Mesodermal cell (in vitro differentiated cells): Measurements from ENCODE around the gene RDH11.
"Not testable (repeated sequence)": the region's sequence is repeated elsewhere in the genome, so short reads cannot be mapped to it uniquely, and the experiment has no call there.

Experiments used
- H3K27ac ChIP-seq: 2 replicates; pipeline ENCODE4 v1.7.0; 2013; ENCODE audit warnings: mild to moderate bottlenecking, low read depth, low read length, moderate library complexity; ENCODE audit not compliant: severe bottlenecking
- H3K36me3 ChIP-seq: 2 replicates; pipeline ENCODE4 v1.7.1; 2013; ENCODE audit warnings: mild to moderate bottlenecking, low read length, moderate library complexity; ENCODE audit not compliant: control insufficient read depth, insufficient read depth
- H3K4me1 ChIP-seq: one replicate; pipeline ENCODE4 v1.7.1; 2013; ENCODE audit warnings: mild to moderate bottlenecking, low read length; ENCODE audit not compliant: insufficient read depth, control insufficient read depth, poor library complexity, severe bottlenecking
- H3K4me3 ChIP-seq: 2 replicates; pipeline ENCODE4 v1.7.0; 2013; ENCODE audit warnings: low read length, control low read depth, mild to moderate bottlenecking; ENCODE audit not compliant: insufficient read depth, poor library complexity, severe bottlenecking; ENCODE audit errors: extremely low read depth
- H3K9me3 ChIP-seq: 2 replicates; pipeline ENCODE4 v1.7.1; 2013; ENCODE audit warnings: mild to moderate bottlenecking, low read length, moderate library complexity; ENCODE audit not compliant: control insufficient read depth
- WGBS, 2 experiments: methylation state at CpG; one replicate each; pipeline ENCODE4 v1.1.5; 2013; ENCODE audit warnings: missing lambda C conversion rate in 2 of 2; ENCODE audit not compliant: insufficient coverage in 2 of 2; 5-methylcytosine and 5-hydroxymethylcytosine counted together

The RDH11 gene

DNA sequence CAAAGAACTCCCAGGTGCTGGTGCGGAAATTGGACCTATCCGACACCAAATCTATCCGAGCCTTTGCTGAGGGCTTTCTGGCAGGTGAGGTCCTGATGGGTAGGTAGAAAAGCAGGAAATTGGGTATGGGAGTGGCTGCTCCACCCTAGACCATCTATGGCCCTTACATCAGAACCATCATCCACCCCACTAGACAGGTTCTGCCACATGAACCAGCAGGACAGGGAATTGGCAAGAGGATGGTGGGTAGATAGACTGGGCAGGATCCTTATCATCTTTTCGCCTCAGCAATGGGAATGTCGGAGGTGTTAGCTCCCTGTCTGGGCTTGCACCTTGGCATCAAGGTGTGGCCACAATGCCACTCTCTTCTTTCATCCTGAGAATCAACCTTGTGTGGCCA lies 29.6 kb upstream of the RDH11 start:
- H3K4me3 ChIP-seq, result no peak overlapping the region
- no peaks in the 10 kb centered on the region for H3K36me3 ChIP-seq
- no peak overlapping the region for H3K27ac ChIP-seq
- 100% methylated on average over 1 to 4 of the region's 5 CpGs for WGBS, 2 experiments
- H3K4me1 ChIP-seq, result no peaks in the 10 kb centered on the region
- peaks cover 5% of the 10 kb centered on the region for H3K9me3 ChIP-seq

DNA sequence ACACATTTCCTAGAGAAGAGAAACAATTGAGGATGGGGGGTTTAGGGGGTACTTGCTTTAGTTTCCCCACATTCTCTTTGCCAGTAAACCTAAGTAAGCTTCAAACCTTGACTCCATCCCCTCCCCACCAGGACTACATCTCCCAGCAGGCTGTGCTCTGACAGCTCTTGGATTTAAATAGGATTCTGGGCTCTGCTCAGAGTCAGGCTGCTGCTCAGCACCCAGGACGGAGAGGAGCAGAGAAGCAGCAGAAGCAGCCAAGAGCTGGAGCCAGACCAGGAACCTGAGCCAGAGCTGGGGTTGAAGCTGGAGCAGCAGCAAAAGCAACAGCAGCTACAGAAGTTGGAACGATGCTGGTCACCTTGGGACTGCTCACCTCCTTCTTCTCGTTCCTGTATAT lies 26.7 kb upstream of the RDH11 start:
- Histone ChIP-seq H3K9me3 (peaks cover 5% of the 10 kb centered on the region), H3K36me3 (no peaks in the 10 kb centered on the region), H3K4me3 (no peak overlapping the region), H3K27ac (no peak overlapping the region), H3K4me1 (no peaks in the 10 kb centered on the region)
- WGBS, 2 experiments, result 44 to 46% methylated on average over 2 to 3 of the region's 3 CpGs

DNA sequence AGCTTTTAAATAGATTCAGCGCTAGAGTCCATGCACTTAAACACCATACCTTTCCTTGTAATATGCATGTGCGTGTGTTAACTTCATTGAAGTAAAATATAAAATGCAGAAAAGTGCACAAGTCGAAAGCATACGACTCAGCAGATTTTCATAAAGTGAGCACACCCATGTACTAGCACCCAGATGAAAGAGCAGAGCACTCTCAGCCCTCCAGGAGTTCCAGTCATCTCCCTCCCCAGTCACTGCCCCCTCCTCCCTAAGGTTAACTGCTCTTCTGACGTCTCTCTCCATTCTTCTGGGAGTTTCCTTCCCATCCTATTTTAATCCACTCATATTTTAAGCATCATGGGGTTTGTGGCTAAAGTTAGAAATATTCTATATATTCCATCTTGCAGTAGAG lies 26.3 kb upstream of the RDH11 start:
- WGBS, 2 experiments, result 60% methylated on average over 3 of the region's 5 CpGs; no CpG with 5 or more reads in 1 of the 2 experiments
- Histone ChIP-seq H3K9me3 (peaks cover 5% of the 10 kb centered on the region), H3K27ac (no peak overlapping the region), H3K36me3 (no peaks in the 10 kb centered on the region), H3K4me1 (no peaks in the 10 kb centered on the region), H3K4me3 (no peak overlapping the region)

- 40% methylated on average over 1 of the region's 2 CpGs; no CpG with 5 or more reads in 1 of the 2 experiments for WGBS, 2 experiments
- H3K4me3 ChIP-seq, result no peak overlapping the region
- H3K36me3 ChIP-seq, result no peaks in the 10 kb centered on the region
- no peaks in the 10 kb centered on the region for H3K9me3 ChIP-seq
- no peaks in the 10 kb centered on the region for H3K4me1 ChIP-seq
- H3K27ac ChIP-seq, result no peak overlapping the region
These were observed 24.3 kb upstream of the RDH11 start for GRCh38 chr14:67719866-67720265.

- WGBS, 2 experiments, result 100% methylated on average over 2 of the region's 3 CpGs; no CpG with 5 or more reads in 1 of the 2 experiments
- not testable (repeated sequence) for H3K9me3 ChIP-seq, H3K4me1 ChIP-seq, H3K4me3 ChIP-seq, H3K36me3 ChIP-seq, H3K27ac ChIP-seq
These were observed 23.8 kb upstream of the RDH11 start for GRCh38 chr14:67719385-67719784.

DNA sequence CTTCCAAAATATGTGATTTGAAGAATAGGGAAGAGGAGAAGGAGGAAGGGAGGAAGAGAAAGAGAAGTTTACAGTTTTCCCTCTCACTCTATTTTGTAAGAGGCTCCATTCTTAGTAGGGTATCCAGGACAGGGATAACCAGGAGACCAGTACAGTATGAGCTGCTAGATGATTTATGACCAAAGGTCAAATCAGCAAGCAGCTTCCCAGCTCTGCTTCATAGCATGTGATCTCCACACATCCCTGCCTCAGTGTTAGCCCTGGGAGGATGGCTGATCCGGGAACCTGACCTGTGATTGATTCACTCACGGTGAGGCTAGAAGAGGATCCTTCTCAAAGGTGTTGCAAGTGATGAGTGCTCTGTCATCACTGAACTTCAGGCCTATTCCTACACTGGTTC lies 22.7 kb upstream of the RDH11 start:
- 85 to 93% methylated on average over 2 of the region's 2 CpGs for WGBS, 2 experiments
- H3K27ac ChIP-seq, result no peak overlapping the region

DNA sequence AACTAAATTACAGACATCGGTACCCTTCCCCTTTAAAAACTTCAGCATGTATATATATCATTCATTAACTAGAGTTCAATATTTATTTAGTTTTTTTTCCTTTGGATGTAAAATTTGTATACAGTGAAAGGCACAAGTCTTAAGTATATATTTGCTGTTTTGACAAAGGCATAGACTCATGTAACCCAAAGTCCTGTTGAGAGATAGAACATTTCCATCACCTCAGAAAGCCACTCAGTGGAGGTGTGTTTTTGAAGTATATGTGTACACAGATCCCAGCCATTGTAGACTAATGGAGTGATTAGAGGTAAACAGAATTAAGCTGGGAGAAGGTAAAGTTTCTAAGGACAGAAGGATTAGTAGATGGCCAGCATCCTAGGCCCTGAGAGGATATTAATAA lies 21.5 kb upstream of the RDH11 start:
- no peak overlapping the region for H3K27ac ChIP-seq
- H3K4me1 ChIP-seq, result no peaks in the 10 kb centered on the region
- no CpG with 5 or more reads among the region's 1 CpG for WGBS, 2 experiments
- no peak overlapping the region for H3K4me3 ChIP-seq
- no peaks in the 10 kb centered on the region for H3K9me3 ChIP-seq
- H3K36me3 ChIP-seq, result no peaks in the 10 kb centered on the region

More for the DNA sequence above, 22.7 kb upstream of the RDH11 start:
- no peaks in the 10 kb centered on the region for H3K4me1 ChIP-seq
- H3K9me3 ChIP-seq, result no peaks in the 10 kb centered on the region
- no peak overlapping the region for H3K4me3 ChIP-seq
- H3K36me3 ChIP-seq, result no peaks in the 10 kb centered on the region

GRCh38 chr14:67710209-67710608 lies 14.6 kb upstream of the RDH11 start:
- 90% methylated on average over 2 of the region's 2 CpGs; no CpG with 5 or more reads in 1 of the 2 experiments for WGBS, 2 experiments
- H3K4me3 ChIP-seq, result no peak overlapping the region
- H3K27ac ChIP-seq, result no peak overlapping the region
- peaks cover 20% of the 10 kb centered on the region for H3K9me3 ChIP-seq
- no peaks in the 10 kb centered on the region for H3K4me1 ChIP-seq
- H3K36me3 ChIP-seq, result no peaks in the 10 kb centered on the region

DNA sequence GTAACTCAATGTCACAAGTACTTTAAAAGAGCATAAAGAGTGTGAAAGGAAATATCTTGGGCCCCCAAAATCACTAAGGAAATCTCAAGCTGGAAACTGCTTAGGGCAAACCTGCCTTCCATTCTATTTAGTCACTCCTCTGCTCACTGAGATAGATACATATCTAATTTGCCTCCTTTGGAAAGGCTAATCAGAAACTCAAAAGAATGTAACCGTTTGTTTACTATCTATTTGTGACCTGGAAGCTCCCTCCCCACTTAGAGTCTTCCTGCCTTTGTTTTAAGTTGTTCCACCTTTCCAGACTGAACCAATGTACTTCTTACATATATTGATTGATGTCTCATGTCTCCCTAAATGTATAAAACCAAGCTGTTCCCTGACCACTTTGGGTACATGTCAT lies 14.2 kb upstream of the RDH11 start:
- H3K4me1 ChIP-seq, H3K36me3 ChIP-seq, H3K27ac ChIP-seq, H3K4me3 ChIP-seq: not testable (repeated sequence)
- 75 to 91% methylated on average over 1 of the region's 1 CpG for WGBS, 2 experiments
- peaks cover 20% of the 10 kb centered on the region for H3K9me3 ChIP-seq

DNA sequence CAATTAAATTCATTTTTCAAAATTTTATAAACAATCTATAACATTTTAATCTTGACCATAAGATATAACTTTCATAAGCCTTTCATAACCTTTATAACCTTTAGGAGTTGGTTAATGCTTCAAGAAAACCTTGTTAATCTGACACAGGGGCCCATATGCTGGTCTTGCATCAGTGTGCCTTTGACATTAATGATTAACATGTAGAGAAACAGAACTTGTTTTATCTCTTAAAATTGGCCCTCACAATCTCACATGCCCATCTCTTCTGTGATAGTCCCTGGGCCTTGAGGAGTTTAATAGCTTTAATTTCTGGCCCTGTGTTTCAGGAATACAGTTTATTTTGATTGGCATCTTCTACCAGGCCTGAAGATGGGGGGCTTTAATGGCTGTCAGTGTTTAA lies 13.8 kb upstream of the RDH11 start:
- H3K9me3 ChIP-seq, result peaks cover 20% of the 10 kb centered on the region
- H3K4me3 ChIP-seq, H3K4me1 ChIP-seq, H3K36me3 ChIP-seq, H3K27ac ChIP-seq: not testable (repeated sequence)

GRCh38 chr14:67705211-67705610 lies 9.6 kb upstream of the RDH11 start:
- H3K27ac ChIP-seq, result no peak overlapping the region
- H3K9me3 ChIP-seq, result peaks cover 17% of the 10 kb centered on the region
- 69 to 86% methylated on average over 3 of the region's 3 CpGs for WGBS, 2 experiments
- no peaks in the 10 kb centered on the region for H3K4me1 ChIP-seq
- H3K4me3 ChIP-seq, result no peak overlapping the region
- H3K36me3 ChIP-seq, result no peaks in the 10 kb centered on the region
